ENCODE data around the gene RIPK4. TPM values are rescaled to one million over a fixed set of nuclear protein-coding genes. Genes with fewer than 3 reads are reported as not detected.

Gene RIPK4
- total and polyA plus RNA-seq, 2 of the 13 experiments (the other 11 are each of a cell fraction or from before 2014, with no cell fraction given), result 3.1 to 4.9 TPM

DNA sequence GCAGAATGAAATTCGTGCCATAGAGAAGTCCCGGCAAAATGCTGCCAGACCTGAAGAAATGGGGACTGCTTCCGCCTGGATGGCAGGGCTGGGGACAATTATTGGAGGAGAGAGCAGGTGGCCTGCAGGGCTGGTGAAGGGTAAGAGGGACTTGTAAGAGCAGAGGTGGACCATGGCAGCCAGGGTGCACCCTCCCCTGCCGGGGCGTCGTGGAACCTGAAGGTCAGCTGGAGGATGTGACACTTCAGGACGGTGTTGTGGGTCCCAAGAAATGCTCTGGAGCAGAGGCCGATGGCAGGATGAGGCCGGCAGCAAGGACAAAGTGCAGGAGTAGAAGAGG lies 40.3 kb downstream of the RIPK4 start:
- H3K9ac ChIP-seq (ENCODE audit: insufficient read depth, low read depth, low read length), result peak overlapping the region; percentile 57
- CTCF ChIA-PET (ENCODE audit: low intra/inter-chr PET ratio, low total read pairs), result interaction anchor here (1.0 kb wide), 1 partner anchor 52 kb away, joined by 3 read pairs; no protein-coding TSS in a partner anchor
- no peak for FAIRE-seq
- peak overlapping the region; percentile 28 to 67 (median 41); a peak in 5 of 6 replicates for H3K4me3 ChIP-seq (replicated peaks in 1 of 3; ENCODE audit: insufficient read depth in 1 of 3, low read depth in 2 of 3, low read length in 3 of 3)
- in situ Hi-C loops (cut with HindIII; ENCODE audit: extremely low pct_ligation_motif_present, low pct_unique_long_range_greater_than_20kb) (no loop called here), intact Hi-C loops (cut with micrococcal nuclease; ENCODE audit: unreplicated experiment) (loop anchor here (2.0 kb wide), 1 partner anchor 42 kb away; no protein-coding TSS in a partner anchor)
- WGBS (ENCODE audit: low lambda C conversion rate), result 12% methylated on average over 9 of the region's 9 CpGs
- POLR2A ChIA-PET, result interaction anchor here (1.0 to 3.3 kb wide), 3 partner anchors 11 to 38 kb away, joined by 5 to 31 read pairs (median 6); no protein-coding TSS in a partner anchor
- H3K27me3 ChIP-seq (ENCODE audit: control insufficient read depth in 1 of 2, insufficient read depth in 2 of 2, low read length in 2 of 2), result peaks cover 2 to 9% of the 10 kb centered on the region in 2 experiments; a peak in 2 of 5 replicates
- no peaks in the 10 kb centered on the region for H3K79me2 ChIP-seq (ENCODE audit: insufficient read depth, low read length)
- ATAC-seq, result peak; percentile 21
- no peak overlapping the region for H3K27ac ChIP-seq (ENCODE audit: extremely low read length, insufficient read depth, low read length)
- TF ChIP-seq ZNF646 (CRISPR knock-in tag; IDR thresholded peaks at IDR 0.05), result no peak
- TF ChIP-seq, protein P1, sequence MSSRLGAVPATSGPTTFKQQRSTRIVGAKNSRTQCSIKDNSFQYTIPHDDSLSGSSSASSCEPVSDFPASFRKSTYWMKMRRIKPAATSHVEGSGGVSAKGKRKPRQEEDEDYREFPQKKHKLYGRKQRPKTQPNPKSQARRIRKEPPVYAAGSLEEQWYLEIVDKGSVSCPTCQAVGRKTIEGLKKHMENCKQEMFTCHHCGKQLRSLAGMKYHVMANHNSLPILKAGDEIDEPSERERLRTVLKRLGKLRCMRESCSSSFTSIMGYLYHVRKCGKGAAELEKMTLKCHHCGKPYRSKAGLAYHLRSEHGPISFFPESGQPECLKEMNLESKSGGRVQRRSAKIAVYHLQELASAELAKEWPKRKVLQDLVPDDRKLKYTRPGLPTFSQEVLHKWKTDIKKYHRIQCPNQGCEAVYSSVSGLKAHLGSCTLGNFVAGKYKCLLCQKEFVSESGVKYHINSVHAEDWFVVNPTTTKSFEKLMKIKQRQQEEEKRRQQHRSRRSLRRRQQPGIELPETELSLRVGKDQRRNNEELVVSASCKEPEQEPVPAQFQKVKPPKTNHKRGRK (CRISPR knock-in tag; IDR thresholded peaks at IDR 0.05), result peak; percentile 7; the same call in 1 of the 2 replicates
- H3K9me3 ChIP-seq (ENCODE audit: low read length), result no peaks in the 10 kb centered on the region
- peak overlapping the region; percentile 49 for H2AFZ ChIP-seq (ENCODE audit: low read length)
- no peaks in the 10 kb centered on the region for H3K36me3 ChIP-seq (replicated peaks in 1 of 2; ENCODE audit: control insufficient read depth in 1 of 2, insufficient read depth in 2 of 2, low read length in 2 of 2)
- DNase-seq (ENCODE audit: low spot score), result no peak
- H3K4me2 ChIP-seq (ENCODE audit: low read depth, low read length), result peak overlapping the region; percentile 94
- H3K4me1 ChIP-seq (ENCODE audit: insufficient read depth, low read length), result peaks cover 47% of the 10 kb centered on the region
- BruUV-seq (replicated peaks), result no TSS peak
- no peaks in the 10 kb centered on the region for H4K20me1 ChIP-seq (ENCODE audit: insufficient read depth, low read length)
